ENCODE data around the gene DPCD. TPM values are rescaled to one million over a fixed set of nuclear protein-coding genes. Genes with fewer than 3 reads are reported as not detected.

The DPCD gene
- polyA plus RNA-seq, 1 donor from 2014 or later, result 234 TPM

- Histone ChIP-seq H3K9ac (ENCODE audit: low read length) (no peak overlapping the region), H3K9me2 (ENCODE audit: insufficient read depth, low read length) (no peaks in the 10 kb centered on the region), H3K4me2 (ENCODE audit: low read length) (no peak overlapping the region), H3K27me3 (ENCODE audit: insufficient read depth, low read depth, low read length) (no peaks in the 10 kb centered on the region), H3K79me2 (replicated peaks; ENCODE audit: insufficient read depth, low read length) (no peaks in the 10 kb centered on the region), H3F3A (ENCODE audit: insufficient read depth, low read length, poor library complexity, severe bottlenecking) (no peaks in the 10 kb centered on the region), H4K20me1 (ENCODE audit: insufficient read depth) (no peaks in the 10 kb centered on the region), H2AFZ (ENCODE audit: low read depth, low read length) (no peak overlapping the region), H3K36me3 (ENCODE audit: insufficient read depth, low read length) (no peaks in the 10 kb centered on the region), H3K9me3 (ENCODE audit: low read length) (no peaks in the 10 kb centered on the region), H3K27ac (ENCODE audit: low read length) (no peak overlapping the region), H3K4me3 (ENCODE audit: low read length) (no peak overlapping the region)
- TF ChIP-seq CTCF (IDR thresholded peaks at IDR 0.05; ENCODE audit: poor library complexity, severe bottlenecking) (no peak), TAF1 (IDR thresholded peaks at IDR 0.05; ENCODE audit: low read depth) (no peak), POLR2AphosphoS5 (IDR thresholded peaks at IDR 0.05) (no peak), SMC3 (conservative IDR thresholded peaks at IDR 0.05; ENCODE audit: poor library complexity) (no peak), MXI1 (conservative IDR thresholded peaks at IDR 0.05; ENCODE audit: poor library complexity, severe bottlenecking) (no peak), EP300 (conservative IDR thresholded peaks at IDR 0.05; ENCODE audit: poor library complexity, severe bottlenecking) (no peak), EZH2 (IDR thresholded peaks at IDR 0.05; ENCODE audit: borderline replicate concordance, insufficient read depth, low read length, poor library complexity, severe bottlenecking) (no peak), REST (IDR thresholded peaks at IDR 0.05; ENCODE audit: borderline replicate concordance) (no peak), RAD21 (conservative IDR thresholded peaks at IDR 0.05) (no peak)
These were observed 67.4 kb downstream of the DPCD start for GRCh38 chr10:101655570-101655969.

GRCh38 chr10:101656890-101657289, 68.8 kb downstream of the DPCD start:
- Histone ChIP-seq H3K9me2 (ENCODE audit: insufficient read depth, low read length) (no peaks in the 10 kb centered on the region), H3K36me3 (ENCODE audit: insufficient read depth, low read length) (no peaks in the 10 kb centered on the region), H3K9ac (ENCODE audit: low read length) (no peak overlapping the region), H3F3A (ENCODE audit: insufficient read depth, low read length, poor library complexity, severe bottlenecking) (no peaks in the 10 kb centered on the region), H3K27ac (ENCODE audit: low read length) (no peak overlapping the region), H3K9me3 (ENCODE audit: low read length) (no peaks in the 10 kb centered on the region), H3K79me2 (replicated peaks; ENCODE audit: insufficient read depth, low read length) (no peaks in the 10 kb centered on the region), H3K4me3 (ENCODE audit: low read length) (no peak overlapping the region), H4K20me1 (ENCODE audit: insufficient read depth) (no peaks in the 10 kb centered on the region), H2AFZ (ENCODE audit: low read depth, low read length) (no peak overlapping the region), H3K4me2 (ENCODE audit: low read length) (no peak overlapping the region), H3K27me3 (ENCODE audit: insufficient read depth, low read depth, low read length) (no peaks in the 10 kb centered on the region)
- TF ChIP-seq SMC3 (conservative IDR thresholded peaks at IDR 0.05; ENCODE audit: poor library complexity), result no peak
- TF ChIP-seq REST (IDR thresholded peaks at IDR 0.05; ENCODE audit: borderline replicate concordance), result no peak
- TF ChIP-seq RAD21 (conservative IDR thresholded peaks at IDR 0.05), result no peak
- no peak for TF ChIP-seq CTCF (IDR thresholded peaks at IDR 0.05; ENCODE audit: poor library complexity, severe bottlenecking)
- TF ChIP-seq EP300 (conservative IDR thresholded peaks at IDR 0.05; ENCODE audit: poor library complexity, severe bottlenecking), result no peak
- TF ChIP-seq POLR2AphosphoS5 (IDR thresholded peaks at IDR 0.05), result no peak
- no peak for TF ChIP-seq EZH2 (IDR thresholded peaks at IDR 0.05; ENCODE audit: borderline replicate concordance, insufficient read depth, low read length, poor library complexity, severe bottlenecking)
- TF ChIP-seq MXI1 (conservative IDR thresholded peaks at IDR 0.05; ENCODE audit: poor library complexity, severe bottlenecking), result no peak
- no peak for TF ChIP-seq TAF1 (IDR thresholded peaks at IDR 0.05; ENCODE audit: low read depth)

Data from neural cell (in vitro differentiated cells).